Mesenchymal stem cell (in vitro differentiated cells and primary cell): ENCODE measurements around the gene PAN3.

Source experiments
- DNase-seq: peaks from one replicate; pipeline ENCODE4 v3.0.0-alpha.2; 2013
- H2AFZ ChIP-seq: one replicate; pipeline ENCODE4 v1.6.1; 2013; ENCODE audit warnings: low read depth, mild to moderate bottlenecking, control low read depth, inconsistent platforms, low read length, moderate library complexity
- H2AK5ac ChIP-seq: 2 replicates; pipeline ENCODE4 v1.6.1; 2013; ENCODE audit warnings: low read length, moderate library complexity, mild to moderate bottlenecking, inconsistent platforms; ENCODE audit not compliant: severe bottlenecking
- H2BK120ac ChIP-seq: one replicate; pipeline ENCODE4 v1.6.1; 2013; ENCODE audit warnings: low read depth, mild to moderate bottlenecking, inconsistent platforms, low read length, moderate library complexity
- H2BK12ac ChIP-seq, 2 experiments: one replicate each; pipeline ENCODE4 v1.6.1; 2013; ENCODE audit warnings: inconsistent platforms in 2 of 2, low read length in 2 of 2, mild to moderate bottlenecking in 2 of 2, moderate library complexity in 2 of 2, control low read depth in 1 of 2
- H2BK15ac ChIP-seq: one replicate; pipeline ENCODE4 v1.6.1; 2013; ENCODE audit warnings: mild to moderate bottlenecking, low read depth, inconsistent platforms; ENCODE audit not compliant: poor library complexity, severe bottlenecking
- H2BK5ac ChIP-seq: 2 replicates; pipeline ENCODE4 v1.6.1; 2013; ENCODE audit warnings: low read depth, mild to moderate bottlenecking, low read length, control low read depth, inconsistent platforms; ENCODE audit not compliant: poor library complexity, severe bottlenecking
- H3K14ac ChIP-seq, 2 experiments: one replicate each; pipeline ENCODE4 v1.6.1; 2013; ENCODE audit warnings: inconsistent platforms in 2 of 2, low read length in 2 of 2, control low read depth in 1 of 2, mild to moderate bottlenecking in 1 of 2, moderate library complexity in 1 of 2
- H3K18ac ChIP-seq, 2 experiments: one replicate each; pipeline ENCODE4 v1.6.1; 2013; ENCODE audit warnings: inconsistent platforms in 2 of 2, low read length in 2 of 2, control low read depth in 1 of 2, low read depth in 1 of 2, mild to moderate bottlenecking in 1 of 2
- H3K23ac ChIP-seq, 2 experiments: one replicate each; pipeline ENCODE4 v1.6.1; 2013; ENCODE audit warnings: inconsistent platforms in 2 of 2, low read length in 2 of 2, mild to moderate bottlenecking in 2 of 2, moderate library complexity in 2 of 2, control low read depth in 1 of 2
- H3K27ac ChIP-seq: 2 replicates; pipeline ENCODE4 v1.5.1; 2013; ENCODE audit warnings: mild to moderate bottlenecking, moderate library complexity, low read length, control low read depth, inconsistent platforms; ENCODE audit not compliant: poor library complexity, severe bottlenecking
- H3K27me3 ChIP-seq, 2 experiments: 2 replicates each; pipeline versions ENCODE4 v1.6.1 to v1.7.0; 2013; ENCODE audit warnings: low read length in 2 of 2, mild to moderate bottlenecking in 2 of 2, moderate library complexity in 2 of 2, control low read depth in 1 of 2, inconsistent platforms in 1 of 2; ENCODE audit not compliant: control insufficient read depth in 1 of 2, insufficient read depth in 1 of 2
- H3K36me3 ChIP-seq, 2 experiments: 2 replicates each; pipeline versions ENCODE4 v1.6.1 to v1.7.0; 2013; ENCODE audit warnings: low read length in 2 of 2, control low read depth in 1 of 2, inconsistent platforms in 1 of 2, low read depth in 1 of 2, mild to moderate bottlenecking in 1 of 2; ENCODE audit not compliant: insufficient read depth in 2 of 2, control insufficient read depth in 1 of 2
- H3K4ac ChIP-seq, 2 experiments: one replicate each; pipeline ENCODE4 v1.6.1; 2013; ENCODE audit warnings: inconsistent platforms in 2 of 2, low read length in 2 of 2, mild to moderate bottlenecking in 2 of 2, moderate library complexity in 2 of 2, control low read depth in 1 of 2, low read depth in 1 of 2
- H3K4me1 ChIP-seq: 2 replicates; pipeline ENCODE4 v1.6.1; 2013; ENCODE audit warnings: low read depth, low read length, control low read depth; ENCODE audit not compliant: control insufficient read depth, insufficient read depth
- H3K4me2 ChIP-seq: 2 replicates; pipeline ENCODE4 v1.6.1; 2013; ENCODE audit warnings: low read length, mild to moderate bottlenecking, inconsistent platforms; ENCODE audit not compliant: poor library complexity, severe bottlenecking
- H3K4me3 ChIP-seq, 2 experiments: 2 replicates each; pipeline versions ENCODE4 v1.5.1 to v1.7.0; 2013; ENCODE audit warnings: low read length in 2 of 2, mild to moderate bottlenecking in 2 of 2, control low read depth in 1 of 2, low read depth in 1 of 2; ENCODE audit not compliant: insufficient read depth in 1 of 2
- H3K79me1 ChIP-seq: replicated peaks from 2 replicates; pipeline ENCODE4 v1.6.1; 2013; ENCODE audit warnings: mild to moderate bottlenecking, control low read depth, low read length, inconsistent platforms; ENCODE audit not compliant: poor library complexity, severe bottlenecking
- H3K9ac ChIP-seq: 2 replicates; pipeline ENCODE4 v1.7.0; 2013; ENCODE audit warnings: mild to moderate bottlenecking, low read length, moderate library complexity
- H3K9me3 ChIP-seq: 2 replicates; pipeline ENCODE4 v1.7.0; 2013; ENCODE audit warnings: mild to moderate bottlenecking, low read length; ENCODE audit not compliant: control insufficient read depth
- H4K8ac ChIP-seq: one replicate; pipeline ENCODE4 v1.6.1; 2013; ENCODE audit warnings: inconsistent platforms, mild to moderate bottlenecking, low read length, moderate library complexity
- H4K91ac ChIP-seq: one replicate; pipeline ENCODE4 v1.6.1; 2013; ENCODE audit warnings: mild to moderate bottlenecking, low read length, inconsistent platforms
- WGBS: methylation state at CpG from one replicate; pipeline ENCODE4 v1.1.7; 2013; ENCODE audit warnings: mixed read lengths; 5-methylcytosine and 5-hydroxymethylcytosine counted together

Gene PAN3

DNA sequence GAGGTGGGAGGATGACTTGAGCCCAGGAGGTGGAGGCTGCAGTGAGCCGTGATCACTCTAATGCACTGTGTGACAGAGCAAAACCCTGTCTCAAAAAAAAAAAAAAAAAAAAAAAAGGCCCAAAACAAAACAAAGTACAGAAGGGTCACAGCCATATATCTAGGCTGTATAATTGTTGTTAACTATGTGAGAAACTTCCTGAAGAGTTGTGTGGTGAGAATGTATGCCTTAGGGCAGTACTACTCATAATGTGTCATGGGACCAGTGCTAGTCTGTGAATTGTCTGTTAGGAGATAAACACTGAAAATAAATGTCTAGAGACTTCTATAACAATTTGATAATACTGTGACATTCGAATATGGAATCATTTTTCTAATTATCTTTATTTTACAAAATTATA, 43.1 kb downstream of the PAN3 start:
- Histone ChIP-seq H2BK120ac (no peak overlapping the region), H3K4ac (no peak overlapping the region), H2AFZ (no peak overlapping the region), H3K4me2 (no peak overlapping the region), H3K27me3 (no peaks in the 10 kb centered on the region), H3K4me1 (no peaks in the 10 kb centered on the region), H2BK12ac (no peak overlapping the region), H3K27ac (no peak overlapping the region), H3K18ac (no peak overlapping the region), H3K4me3 (no peak overlapping the region), H4K91ac (no peak overlapping the region), H2BK15ac (no peak overlapping the region), H3K36me3 (peaks cover 2 to 20% of the 10 kb centered on the region in 2 experiments), H4K8ac (no peak overlapping the region), H3K9ac (no peak overlapping the region), H3K23ac (no peak overlapping the region), H3K79me1 (peaks cover 14% of the 10 kb centered on the region), H3K14ac (no peak overlapping the region), H3K9me3 (no peaks in the 10 kb centered on the region), H2BK5ac (no peak overlapping the region), H2AK5ac (no peak overlapping the region)
- peak; percentile 83 for DNase-seq
- no CpG with 5 or more reads among the region's 2 CpGs for WGBS

GRCh38 chr13:28185256-28185655, 46.9 kb downstream of the PAN3 start:
- H3K4ac ChIP-seq: no peak overlapping the region

GRCh38 chr13:28199089-28199488, 60.7 kb downstream of the PAN3 start:
- Histone ChIP-seq H2AK5ac (no peak overlapping the region), H3K4ac (no peak overlapping the region), H3K79me1 (peaks cover 23% of the 10 kb centered on the region), H3K18ac (no peak overlapping the region), H3K27ac (no peak overlapping the region), H3K9ac (no peak overlapping the region), H3K9me3 (no peaks in the 10 kb centered on the region), H3K4me3 (no peak overlapping the region), H2BK15ac (no peak overlapping the region), H3K4me2 (no peak overlapping the region), H2BK5ac (no peak overlapping the region), H3K36me3 (peaks cover 8 to 26% of the 10 kb centered on the region in 2 experiments), H4K91ac (no peak overlapping the region), H2AFZ (no peak overlapping the region), H3K23ac (no peak overlapping the region), H2BK120ac (no peak overlapping the region), H3K27me3 (no peaks in the 10 kb centered on the region), H2BK12ac (no peak overlapping the region), H3K14ac (no peak overlapping the region), H3K4me1 (no peaks in the 10 kb centered on the region), H4K8ac (no peak overlapping the region)
- DNase-seq: no peak
- 92% methylated on average over 3 of the region's 3 CpGs for WGBS

More at GRCh38 chr13:28185256-28185655, 46.9 kb downstream of the PAN3 start:
- Histone ChIP-seq H3K14ac (no peak overlapping the region), H2AK5ac (no peak overlapping the region), H3K4me3 (no peak overlapping the region), H3K4me2 (no peak overlapping the region), H4K91ac (no peak overlapping the region), H2BK120ac (no peak overlapping the region), H3K18ac (no peak overlapping the region), H2BK12ac (no peak overlapping the region), H2AFZ (no peak overlapping the region), H2BK15ac (no peak overlapping the region), H3K23ac (no peak overlapping the region), H3K4me1 (peaks cover 2% of the 10 kb centered on the region), H3K9ac (no peak overlapping the region), H3K36me3 (peaks cover 3 to 4% of the 10 kb centered on the region in 2 experiments), H3K27ac (no peak overlapping the region), H3K27me3 (no peaks in the 10 kb centered on the region), H2BK5ac (no peak overlapping the region), H3K9me3 (no peaks in the 10 kb centered on the region), H3K79me1 (peaks cover 28% of the 10 kb centered on the region), H4K8ac (no peak overlapping the region)
- 95% methylated on average over 2 of the region's 2 CpGs for WGBS
- DNase-seq: no peak

- Histone ChIP-seq H2BK12ac (no peak overlapping the region), H3K27ac (no peak overlapping the region), H3K14ac (no peak overlapping the region), H2BK5ac (no peak overlapping the region), H4K91ac (no peak overlapping the region), H3K18ac (no peak overlapping the region), H2AFZ (no peak overlapping the region), H2AK5ac (no peak overlapping the region), H3K23ac (no peak overlapping the region), H3K4me3 (no peak overlapping the region), H3K27me3 (no peaks in the 10 kb centered on the region), H3K4ac (no peak overlapping the region), H4K8ac (no peak overlapping the region), H2BK120ac (no peak overlapping the region), H3K9ac (no peak overlapping the region), H3K4me2 (no peak overlapping the region), H2BK15ac (no peak overlapping the region), H3K36me3 (peaks cover 3 to 26% of the 10 kb centered on the region in 2 experiments), H3K4me1 (no peaks in the 10 kb centered on the region), H3K9me3 (no peaks in the 10 kb centered on the region), H3K79me1 (peaks cover 20% of the 10 kb centered on the region)
- 99% methylated on average over 5 of the region's 5 CpGs for WGBS
- DNase-seq: no peak
These were observed 65.7 kb downstream of the PAN3 start for GRCh38 chr13:28204043-28204442.
